Astrocyte of the spinal cord (primary cell): ENCODE data around the gene OR10H3.

Experiments
- DNase-seq: peaks from one replicate; pipeline ENCODE4 v3.0.0; 2011; ENCODE audit warnings: low read depth, low spot score
- H3K4me3 ChIP-seq: 2 replicates; pipeline ENCODE4 v1.5.1; 2011; ENCODE audit warnings: low read depth, mild to moderate bottlenecking, low read length, moderate library complexity
- in situ Hi-C: cut with HindIII; loops from 2 replicates; pipeline ENCODE4 v1.10.0; 2017; ENCODE audit warnings: low sequenced_read_pairs
- TF ChIP-seq, protein P1 (sequence below): IDR thresholded peaks from 2 replicates; pipeline ENCODE4 v1.5.1; 2012; ENCODE audit warnings: low read depth, mild to moderate bottlenecking, low read length, inconsistent platforms

Gene OR10H3

DNA sequence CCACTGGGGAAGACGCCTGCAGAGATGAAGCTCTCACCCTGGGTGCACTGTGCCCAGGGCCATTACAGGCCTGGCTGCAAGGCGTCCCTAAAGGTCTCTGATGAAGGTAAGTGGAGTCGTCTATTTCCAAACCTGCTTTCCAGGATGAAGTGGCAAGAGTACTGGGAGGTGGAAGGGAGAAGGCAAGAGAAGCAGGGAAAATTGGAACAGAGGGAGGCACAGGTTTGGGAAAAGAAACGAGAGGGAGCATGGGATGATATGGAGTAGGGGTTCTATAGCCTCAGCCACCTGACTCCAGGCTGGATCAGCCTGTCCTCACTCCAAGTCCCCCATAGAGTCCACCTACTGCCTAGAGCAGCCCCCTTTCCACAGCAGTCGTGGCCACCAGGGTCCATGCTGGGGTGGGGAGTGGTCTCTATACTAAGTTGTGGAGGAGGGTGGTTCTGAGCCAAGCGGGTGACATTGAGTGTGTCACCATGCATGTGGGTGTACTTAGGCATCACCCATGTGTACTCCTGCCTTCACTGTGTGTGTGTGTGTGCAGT lies 49.9 kb downstream of the OR10H3 start, which contains the start of gene OR10H5:
Gene OR10H5, plus strand, starts transcription at position 51 of the 545 bp plus-strand sequence. CDS start 6,388 bp downstream, outside the sequence.
- DNase-seq = no peak
- no peak within 1 kb of the TSS for H3K4me3 ChIP-seq
- TF ChIP-seq, protein P1, sequence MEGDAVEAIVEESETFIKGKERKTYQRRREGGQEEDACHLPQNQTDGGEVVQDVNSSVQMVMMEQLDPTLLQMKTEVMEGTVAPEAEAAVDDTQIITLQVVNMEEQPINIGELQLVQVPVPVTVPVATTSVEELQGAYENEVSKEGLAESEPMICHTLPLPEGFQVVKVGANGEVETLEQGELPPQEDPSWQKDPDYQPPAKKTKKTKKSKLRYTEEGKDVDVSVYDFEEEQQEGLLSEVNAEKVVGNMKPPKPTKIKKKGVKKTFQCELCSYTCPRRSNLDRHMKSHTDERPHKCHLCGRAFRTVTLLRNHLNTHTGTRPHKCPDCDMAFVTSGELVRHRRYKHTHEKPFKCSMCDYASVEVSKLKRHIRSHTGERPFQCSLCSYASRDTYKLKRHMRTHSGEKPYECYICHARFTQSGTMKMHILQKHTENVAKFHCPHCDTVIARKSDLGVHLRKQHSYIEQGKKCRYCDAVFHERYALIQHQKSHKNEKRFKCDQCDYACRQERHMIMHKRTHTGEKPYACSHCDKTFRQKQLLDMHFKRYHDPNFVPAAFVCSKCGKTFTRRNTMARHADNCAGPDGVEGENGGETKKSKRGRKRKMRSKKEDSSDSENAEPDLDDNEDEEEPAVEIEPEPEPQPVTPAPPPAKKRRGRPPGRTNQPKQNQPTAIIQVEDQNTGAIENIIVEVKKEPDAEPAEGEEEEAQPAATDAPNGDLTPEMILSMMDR = no peak
- in situ Hi-C loops = no loop called here

DNA sequence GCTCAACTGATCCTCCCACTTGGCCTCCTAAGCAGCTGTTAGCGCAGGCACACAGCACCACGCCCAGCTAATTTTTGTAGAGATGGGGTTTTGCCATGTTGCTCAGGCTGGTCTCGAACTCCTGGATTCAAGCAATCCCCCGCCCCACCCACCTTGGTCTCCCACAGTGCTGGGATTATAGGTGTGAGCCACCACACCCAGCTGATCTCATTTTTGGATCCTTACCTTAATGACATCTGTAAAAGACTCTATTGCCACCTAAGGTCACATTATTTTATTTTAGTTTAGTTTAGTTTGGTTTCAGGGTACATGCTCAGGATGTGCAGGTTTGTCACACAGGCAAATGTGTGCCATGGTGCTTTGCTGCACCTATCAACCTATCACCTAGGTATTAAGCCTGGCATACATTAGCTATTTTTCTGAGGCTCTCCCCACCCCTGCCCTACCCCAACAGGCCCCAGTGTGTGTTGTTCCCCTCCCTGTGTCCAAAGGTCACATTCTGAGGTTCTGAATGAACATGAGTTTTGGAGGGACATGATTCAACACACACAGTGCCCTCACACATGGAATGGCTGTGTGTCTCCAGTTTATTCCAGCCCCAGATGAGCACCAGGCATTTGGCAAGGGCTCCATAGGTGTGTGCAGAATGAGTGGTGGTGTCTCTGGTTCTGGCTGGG lies 50.9 kb downstream of the OR10H3 start:
- TF ChIP-seq, protein P1 = no peak
- DNase-seq = no peak
- in situ Hi-C loops = no loop called here
- no peak overlapping the region for H3K4me3 ChIP-seq

DNA sequence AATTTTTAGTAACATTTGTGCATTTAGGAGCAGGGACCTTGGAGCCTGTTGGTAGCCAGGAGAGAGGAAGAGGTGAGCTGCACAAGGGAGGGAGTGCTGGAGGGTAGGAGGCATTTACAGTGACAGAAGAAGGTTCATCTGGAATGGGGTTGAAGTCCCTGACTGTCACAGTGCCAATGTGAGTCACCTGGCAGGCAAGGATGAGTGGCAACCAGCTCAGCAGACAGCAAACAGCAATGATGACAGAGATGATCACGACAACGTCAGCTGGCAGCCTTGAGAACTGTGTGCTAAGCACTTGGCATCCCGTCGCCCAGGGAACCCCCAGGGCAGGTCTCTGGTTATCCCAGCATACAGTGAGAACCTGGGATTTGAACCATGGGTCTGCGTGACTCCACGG lies 52.3 kb downstream of the OR10H3 start:
- TF ChIP-seq, protein P1 = no peak
- no peak overlapping the region for H3K4me3 ChIP-seq
- no peak for DNase-seq
- in situ Hi-C loops = no loop called here
